Natural killer cell (primary cell): ENCODE data around the gene NR5A2. TPM values are rescaled to one million over a fixed set of nuclear protein-coding genes. Genes with fewer than 3 reads are reported as not detected.

Experiments used
- ATAC-seq, 3 donors: fragments of 150-1000 bp in 2 of 3; fragments of 200-7000 bp in 1 of 3; cut with Tn5 transposase; 1 replicate in 1 of 3; 2 replicates in 2 of 3; pipeline ENCODE4 v1.10.0; 2021; ENCODE audit warnings: mild to moderate bottlenecking in 2 of 3, moderate library complexity in 2 of 3
- DNase-seq, 2 donors: peaks; one replicate each; pipeline versions ENCODE4 v3.0.0 to v3.0.0-alpha.2; 2013 to 2021; ENCODE audit warnings: mixed read lengths in 1 of 2
- H3K27ac ChIP-seq: one replicate; pipeline ENCODE4 v1.5.1; 2013; ENCODE audit warnings: mild to moderate bottlenecking, low read length
- H3K27me3 ChIP-seq: one replicate; pipeline ENCODE4 v1.6.1; 2013; ENCODE audit warnings: low read length; ENCODE audit not compliant: control insufficient read depth, insufficient read depth
- H3K36me3 ChIP-seq: one replicate; pipeline ENCODE4 v1.6.1; 2013; ENCODE audit warnings: low read length; ENCODE audit not compliant: control insufficient read depth, insufficient read depth
- H3K4me1 ChIP-seq: one replicate; pipeline ENCODE4 v1.6.1; 2013; ENCODE audit warnings: low read length; ENCODE audit not compliant: control insufficient read depth, insufficient read depth
- H3K4me3 ChIP-seq: one replicate; pipeline ENCODE4 v1.5.1; 2013; ENCODE audit warnings: low read length
- H3K9me3 ChIP-seq: one replicate; pipeline ENCODE4 v1.6.1; 2013; ENCODE audit warnings: low read length; ENCODE audit not compliant: control insufficient read depth, insufficient read depth
- H3K27ac Mint-ChIP-seq, 2 donors: one replicate each; pipeline ENCODE4 v1.8.0; 2022; ENCODE audit warnings: mild to moderate bottlenecking in 2 of 2, mixed read lengths in 2 of 2, moderate library complexity in 1 of 2
- H3K27me3 Mint-ChIP-seq, 2 donors: one replicate each; pipeline ENCODE4 v1.8.0; 2022; ENCODE audit warnings: low read depth in 2 of 2, mixed read lengths in 2 of 2
- H3K36me3 Mint-ChIP-seq: one replicate; pipeline ENCODE4 v1.8.0; 2022; ENCODE audit warnings: mixed read lengths
- H3K4me1 Mint-ChIP-seq, 2 donors: one replicate each; pipeline ENCODE4 v1.8.0; 2022; ENCODE audit warnings: mixed read lengths in 2 of 2
- H3K4me3 Mint-ChIP-seq: one replicate; pipeline ENCODE4 v1.8.0; 2022; ENCODE audit warnings: mild to moderate bottlenecking, moderate library complexity, mixed read lengths
- H3K9me3 Mint-ChIP-seq, 2 donors: one replicate each; pipeline ENCODE4 v1.8.0; 2022; ENCODE audit warnings: mixed read lengths in 2 of 2
- WGBS: methylation state at CpG from one replicate; pipeline ENCODE4 v1.1.7; 2013; ENCODE audit warnings: missing lambda C conversion rate; ENCODE audit not compliant: insufficient coverage; 5-methylcytosine and 5-hydroxymethylcytosine counted together
- intact Hi-C: fragments of 100-400 bp; cut with micrococcal nuclease; formaldehyde crosslinking; loops from one replicate; pipeline ENCODE4 v1.14.2; 2022
- total RNA-seq, 4 donors: library from RNA; stranded (reverse); fragments of 120-200 nt in 1 of 4; gene quantifications; one replicate each; pipeline versions ENCODE4 v1.2.3 to v1.2.4, GENCODE V29; 2013 to 2022
- TF ChIP-seq, protein P1 (sequence below): fragments of 200-600 bp; IDR thresholded peaks from one replicate; pipeline ENCODE4 v1.8.0; 2022; ENCODE audit warnings: antibody characterized with exemption

NR5A2 gene
- total RNA-seq, 3 donors from 2014 or later (not counting 1 experiment from before 2014, with no cell fraction given), result not detected

DNA sequence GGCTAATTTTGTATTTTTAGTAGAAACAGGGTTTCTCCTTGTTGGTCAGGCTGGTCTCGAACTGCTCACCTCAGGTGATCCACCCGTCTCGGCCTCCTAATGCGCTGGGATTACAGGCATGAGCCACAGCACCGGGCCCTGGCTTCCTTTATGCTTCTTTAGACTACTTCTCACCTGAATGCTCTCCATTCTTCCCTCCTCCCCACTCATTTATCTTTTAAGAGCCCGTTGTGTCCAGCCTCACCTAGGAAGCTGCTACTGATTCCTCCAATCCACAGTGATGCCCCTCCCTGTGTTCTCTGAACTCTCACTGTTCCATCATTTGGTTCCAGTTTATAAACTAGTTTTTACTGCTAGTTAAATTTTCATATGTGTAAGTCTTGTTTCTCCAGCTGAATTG, 44.9 kb upstream of the NR5A2 start:
- no peak for DNase-seq
- Mint-ChIP-seq H3K9me3 (no peaks in the 10 kb centered on the region), H3K27me3 (no peaks in the 10 kb centered on the region), H3K27ac (no peak overlapping the region), H3K36me3 (no peaks in the 10 kb centered on the region), H3K4me3 (no peak overlapping the region), H3K4me1 (no peaks in the 10 kb centered on the region)
- Histone ChIP-seq H3K27ac (no peak overlapping the region), H3K9me3 (no peaks in the 10 kb centered on the region), H3K27me3 (no peaks in the 10 kb centered on the region), H3K4me1 (no peaks in the 10 kb centered on the region), H3K4me3 (no peak overlapping the region), H3K36me3 (no peaks in the 10 kb centered on the region)
- TF ChIP-seq, protein P1, sequence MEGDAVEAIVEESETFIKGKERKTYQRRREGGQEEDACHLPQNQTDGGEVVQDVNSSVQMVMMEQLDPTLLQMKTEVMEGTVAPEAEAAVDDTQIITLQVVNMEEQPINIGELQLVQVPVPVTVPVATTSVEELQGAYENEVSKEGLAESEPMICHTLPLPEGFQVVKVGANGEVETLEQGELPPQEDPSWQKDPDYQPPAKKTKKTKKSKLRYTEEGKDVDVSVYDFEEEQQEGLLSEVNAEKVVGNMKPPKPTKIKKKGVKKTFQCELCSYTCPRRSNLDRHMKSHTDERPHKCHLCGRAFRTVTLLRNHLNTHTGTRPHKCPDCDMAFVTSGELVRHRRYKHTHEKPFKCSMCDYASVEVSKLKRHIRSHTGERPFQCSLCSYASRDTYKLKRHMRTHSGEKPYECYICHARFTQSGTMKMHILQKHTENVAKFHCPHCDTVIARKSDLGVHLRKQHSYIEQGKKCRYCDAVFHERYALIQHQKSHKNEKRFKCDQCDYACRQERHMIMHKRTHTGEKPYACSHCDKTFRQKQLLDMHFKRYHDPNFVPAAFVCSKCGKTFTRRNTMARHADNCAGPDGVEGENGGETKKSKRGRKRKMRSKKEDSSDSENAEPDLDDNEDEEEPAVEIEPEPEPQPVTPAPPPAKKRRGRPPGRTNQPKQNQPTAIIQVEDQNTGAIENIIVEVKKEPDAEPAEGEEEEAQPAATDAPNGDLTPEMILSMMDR, result no peak
- ATAC-seq, result no peak
- 88% methylated on average over 6 of the region's 6 CpGs for WGBS
- intact Hi-C loops, result no loop called here

DNA sequence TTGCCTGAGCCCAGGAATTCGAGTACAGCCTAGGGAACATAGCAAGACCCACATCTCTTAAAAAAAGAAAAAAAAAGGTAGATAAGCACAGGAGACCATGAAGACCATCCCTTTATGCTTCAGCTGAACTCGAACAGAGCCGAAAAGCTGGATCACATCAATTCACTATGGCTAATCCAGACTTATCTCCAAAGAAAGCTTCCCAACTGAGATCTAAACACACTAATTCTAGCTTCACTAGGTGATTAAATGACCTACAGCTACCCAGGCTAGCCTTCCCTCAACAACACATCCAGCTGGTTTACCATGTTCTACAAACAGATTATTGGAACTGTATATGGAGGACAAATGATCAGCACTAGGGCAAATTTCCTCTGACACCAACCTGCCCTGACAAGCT, 44.0 kb upstream of the NR5A2 start:
- H3K27me3 Mint-ChIP-seq, result no peaks in the 10 kb centered on the region
- H3K36me3 ChIP-seq, result no peaks in the 10 kb centered on the region

DNA sequence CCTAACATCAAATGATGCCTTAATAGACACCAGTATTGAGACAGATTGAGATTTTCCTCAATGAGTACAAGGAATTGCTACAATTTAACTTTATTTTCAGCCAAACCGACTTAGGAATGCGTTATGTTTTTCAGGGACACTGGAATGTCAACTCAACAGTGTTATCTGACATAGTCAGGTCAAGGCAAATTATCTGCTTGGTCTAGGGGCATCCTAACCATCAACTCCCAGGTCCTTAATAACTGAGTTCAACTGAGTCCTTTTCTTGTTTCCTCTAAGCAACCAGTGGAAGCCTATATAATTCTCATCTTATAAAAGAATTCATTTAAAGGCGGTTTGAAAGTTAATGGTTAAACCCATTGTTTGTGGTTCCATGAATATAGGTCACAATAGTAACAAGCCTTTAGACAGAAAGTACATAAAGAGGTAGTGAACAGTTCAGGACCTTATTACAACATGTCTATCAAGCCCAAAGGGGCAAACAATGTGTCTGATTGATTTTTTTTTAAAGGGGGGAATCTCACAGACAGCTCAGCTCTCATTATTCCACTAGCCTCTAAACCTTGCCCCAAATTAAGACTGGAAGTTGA, 32.3 kb upstream of the NR5A2 start:
- 48% methylated on average over 2 of the region's 3 CpGs for WGBS
- Mint-ChIP-seq H3K4me1 (no peaks in the 10 kb centered on the region), H3K36me3 (no peaks in the 10 kb centered on the region), H3K4me3 (no peak overlapping the region), H3K9me3 (no peaks in the 10 kb centered on the region), H3K27me3 (peaks cover 0 to 7% of the 10 kb centered on the region in 2 donors), H3K27ac (no peak overlapping the region)
- H3K27me3 ChIP-seq, result no peaks in the 10 kb centered on the region
- ATAC-seq (no peak), DNase-seq (no peak)
- no peak overlapping the region for H3K4me3 ChIP-seq
- no peaks in the 10 kb centered on the region for H3K9me3 ChIP-seq
- H3K4me1 ChIP-seq, result no peaks in the 10 kb centered on the region
- no peaks in the 10 kb centered on the region for H3K36me3 ChIP-seq
- no peak overlapping the region for H3K27ac ChIP-seq
- intact Hi-C loops, result no loop called here
- TF ChIP-seq, protein P1, result no peak

More for the DNA sequence above, 44.0 kb upstream of the NR5A2 start:
- TF ChIP-seq, protein P1, result no peak
- no peak overlapping the region for H3K27ac ChIP-seq
- 82% methylated on average over 3 of the region's 3 CpGs for WGBS
- no peaks in the 10 kb centered on the region for H3K27me3 ChIP-seq
- no peak overlapping the region for H3K4me3 Mint-ChIP-seq
- DNase-seq (no peak), ATAC-seq (no peak)
- intact Hi-C loops, result no loop called here
- H3K9me3 ChIP-seq, result no peaks in the 10 kb centered on the region
- H3K4me1 ChIP-seq, result no peaks in the 10 kb centered on the region
- H3K4me1 Mint-ChIP-seq, result no peaks in the 10 kb centered on the region
- no peaks in the 10 kb centered on the region for H3K9me3 Mint-ChIP-seq
- H3K4me3 ChIP-seq, result no peak overlapping the region
- no peak overlapping the region for H3K27ac Mint-ChIP-seq
- H3K36me3 Mint-ChIP-seq, result no peaks in the 10 kb centered on the region

DNA sequence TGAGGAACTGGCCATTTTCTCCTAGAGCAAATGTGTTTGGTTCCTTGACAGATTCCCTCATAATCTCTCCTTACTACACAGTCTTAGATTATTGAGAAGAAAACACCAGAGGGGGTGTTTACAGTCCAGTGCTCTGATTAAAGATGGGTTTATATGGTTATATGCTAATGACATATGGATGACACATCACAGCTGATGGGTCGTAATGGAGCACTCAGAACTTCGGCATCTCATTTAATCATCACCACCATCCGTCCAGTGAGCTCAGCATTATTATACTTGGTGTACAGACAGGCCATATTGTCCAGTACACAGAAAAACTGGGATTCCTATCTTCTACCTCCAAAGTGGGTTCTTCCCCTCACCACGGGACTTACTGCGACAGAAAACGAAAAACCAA, 22.3 kb upstream of the NR5A2 start:
- no peaks in the 10 kb centered on the region for H3K36me3 Mint-ChIP-seq
- WGBS, result 91% methylated on average over 6 of the region's 6 CpGs
- DNase-seq (no peak), ATAC-seq (no peak)
- Histone ChIP-seq H3K9me3 (no peaks in the 10 kb centered on the region), H3K36me3 (no peaks in the 10 kb centered on the region), H3K4me3 (no peak overlapping the region), H3K27ac (no peak overlapping the region), H3K4me1 (no peaks in the 10 kb centered on the region), H3K27me3 (peaks cover 2% of the 10 kb centered on the region)
- no peaks in the 10 kb centered on the region for H3K9me3 Mint-ChIP-seq
- TF ChIP-seq, protein P1, result no peak
- H3K27ac Mint-ChIP-seq, result no peak overlapping the region
- no peak overlapping the region for H3K4me3 Mint-ChIP-seq
- H3K27me3 Mint-ChIP-seq, result peaks cover 0 to 3% of the 10 kb centered on the region in 2 donors
- intact Hi-C loops, result no loop called here
- no peaks in the 10 kb centered on the region for H3K4me1 Mint-ChIP-seq
